Dermis blood vessel endothelial cell (primary cell): Measurements from ENCODE around the gene GCK. TPM values are rescaled to one million over a fixed set of nuclear protein-coding genes. Genes with fewer than 3 reads are reported as not detected.
"Not testable (repeated sequence)": the region's sequence is repeated elsewhere in the genome, so short reads cannot be mapped to it uniquely, and the experiment has no call there.

Source experiments
- DNase-seq: peaks from one replicate; pipeline ENCODE4 v3.0.0; 2010
- total RNA-seq: library from RNA; depleted of rRNA; stranded (reverse); fragments of >200 nt; gene quantifications from 2 replicates; pipeline ENCODE4 v1.2.3, GENCODE V29; 2014

The GCK gene
- total RNA-seq, 1 donor from 2014 or later = not detected

GRCh38 chr7:44139311-44140010 is 49.8 kb downstream of the GCK start:
- no peak for DNase-seq

GRCh38 chr7:44138698-44139097 is 50.5 kb downstream of the GCK start:
- DNase-seq = no peak

GRCh38 chr7:44136731-44137130 is 52.5 kb downstream of the GCK start:
- no peak for DNase-seq

GRCh38 chr7:44134943-44135628 is 54.2 kb downstream of the GCK start:
- DNase-seq = no peak

GRCh38 chr7:44133295-44133694 is 55.9 kb downstream of the GCK start:
- DNase-seq = no peak

GRCh38 chr7:44132039-44132438 is 57.2 kb downstream of the GCK start:
- no peak for DNase-seq

GRCh38 chr7:44131173-44132029 is 57.8 kb downstream of the GCK start:
- no peak for DNase-seq

GRCh38 chr7:44128721-44129582 is 60.3 kb downstream of the GCK start:
- no peak for DNase-seq

- no peak for DNase-seq
These were observed 62.1 kb downstream of the GCK start for GRCh38 chr7:44127161-44127560.

GRCh38 chr7:44126574-44126973 is 62.7 kb downstream of the GCK start:
- not testable (repeated sequence) for DNase-seq

GRCh38 chr7:44124822-44125202 is 64.4 kb downstream of the GCK start:
- DNase-seq = no peak

- peak; percentile 98 for DNase-seq
These were observed 65.8 kb downstream of the GCK start, which contains the start of gene POLD2 for GRCh38 chr7:44123190-44124003. Gene POLD2, minus strand, starts transcription at chr7:44123548. Its CDS starts 1,495 bp downstream, at chr7:44122053.

- no peak for DNase-seq
These were observed 66.7 kb downstream of the GCK start for GRCh38 chr7:44122529-44122928.

- DNase-seq = no peak
These were observed 67.3 kb downstream of the GCK start for GRCh38 chr7:44121761-44122420.

GRCh38 chr7:44120395-44120794 is 68.8 kb downstream of the GCK start:
- DNase-seq = no peak

GRCh38 chr7:44119829-44120380 is 69.3 kb downstream of the GCK start:
- no peak for DNase-seq

- DNase-seq = no peak
These were observed 71.3 kb downstream of the GCK start for GRCh38 chr7:44117801-44118429.

GRCh38 chr7:44116789-44117666 is 72.2 kb downstream of the GCK start:
- no peak for DNase-seq
